GM08714 (cell line): ENCODE results near the gene F13A1.

Source experiments
- H3K4me3 ChIP-seq: fragments of 200-500 bp; sonication (Bioruptor generic); 2 replicates; pipeline ENCODE4 v1.5.1; 2014; ENCODE audit warnings: mild to moderate bottlenecking, low read length, inconsistent platforms
- ZNF274 ChIP-seq: IDR thresholded peaks from 2 replicates; pipeline ENCODE4 v1.6.1; 2012; ENCODE audit warnings: mild to moderate bottlenecking, low read depth, low read length

F13A1 gene

DNA sequence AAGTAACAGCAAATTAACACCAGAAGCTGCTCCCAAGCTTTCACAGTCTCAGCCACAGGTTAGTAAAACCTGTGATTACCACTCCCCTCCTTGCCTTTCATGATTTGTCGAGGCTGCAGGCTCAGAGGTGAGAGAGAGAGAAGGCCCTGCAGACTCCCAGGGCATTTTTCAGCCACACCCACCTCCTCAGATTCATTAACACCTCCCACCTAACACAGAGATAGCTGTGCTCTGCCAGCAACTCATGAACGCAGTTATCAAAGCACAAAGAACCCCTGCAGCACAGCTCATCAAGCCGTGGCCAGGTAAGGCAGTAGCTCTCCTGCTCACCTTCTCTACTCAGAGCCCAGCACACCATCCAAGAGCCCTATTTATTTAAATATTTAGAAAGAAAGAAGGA is 27.1 kb downstream of the F13A1 start:
- no peak overlapping the region for H3K4me3 ChIP-seq
- no peak for TF ChIP-seq ZNF274

DNA sequence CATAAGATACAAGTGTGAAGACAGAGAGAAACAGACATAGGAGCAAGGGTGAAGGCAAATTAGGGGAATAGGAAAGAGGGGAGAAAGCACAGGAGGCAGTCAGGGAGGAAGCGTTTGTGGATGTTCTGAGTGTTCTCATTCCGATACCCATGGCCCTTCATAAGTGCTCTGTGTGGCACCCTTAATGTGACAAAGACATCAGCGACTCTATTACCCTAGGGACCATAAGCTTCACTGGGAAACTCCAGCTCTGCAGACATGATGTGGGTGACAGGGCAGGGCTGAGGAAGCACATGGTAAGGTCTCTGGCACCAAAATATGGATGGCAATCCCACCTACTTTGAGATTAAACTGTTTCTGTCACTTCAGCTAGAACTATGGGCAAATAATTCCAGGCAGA is 33.0 kb downstream of the F13A1 start:
- TF ChIP-seq ZNF274 = no peak
- no peak overlapping the region for H3K4me3 ChIP-seq

DNA sequence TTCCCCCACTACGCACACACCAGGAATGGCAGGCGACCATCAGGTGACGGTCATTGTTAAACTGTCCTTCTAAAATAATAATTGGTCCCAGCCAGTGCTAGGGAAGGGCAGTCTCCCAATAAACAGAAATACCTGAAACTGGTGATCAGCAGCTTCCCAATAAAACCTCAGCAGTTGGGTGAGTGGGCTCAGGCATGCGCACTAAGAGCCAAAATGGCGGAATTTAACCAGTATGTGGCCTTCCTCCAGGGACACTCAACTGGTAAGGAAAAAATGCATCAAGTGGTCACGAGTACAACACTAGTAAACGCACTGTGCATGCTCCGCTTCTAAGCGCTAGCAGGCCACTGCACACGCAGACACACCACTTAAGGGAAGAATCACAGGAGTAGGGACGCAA is 34.8 kb downstream of the F13A1 start:
- TF ChIP-seq ZNF274 = no peak
- no peak overlapping the region for H3K4me3 ChIP-seq

DNA sequence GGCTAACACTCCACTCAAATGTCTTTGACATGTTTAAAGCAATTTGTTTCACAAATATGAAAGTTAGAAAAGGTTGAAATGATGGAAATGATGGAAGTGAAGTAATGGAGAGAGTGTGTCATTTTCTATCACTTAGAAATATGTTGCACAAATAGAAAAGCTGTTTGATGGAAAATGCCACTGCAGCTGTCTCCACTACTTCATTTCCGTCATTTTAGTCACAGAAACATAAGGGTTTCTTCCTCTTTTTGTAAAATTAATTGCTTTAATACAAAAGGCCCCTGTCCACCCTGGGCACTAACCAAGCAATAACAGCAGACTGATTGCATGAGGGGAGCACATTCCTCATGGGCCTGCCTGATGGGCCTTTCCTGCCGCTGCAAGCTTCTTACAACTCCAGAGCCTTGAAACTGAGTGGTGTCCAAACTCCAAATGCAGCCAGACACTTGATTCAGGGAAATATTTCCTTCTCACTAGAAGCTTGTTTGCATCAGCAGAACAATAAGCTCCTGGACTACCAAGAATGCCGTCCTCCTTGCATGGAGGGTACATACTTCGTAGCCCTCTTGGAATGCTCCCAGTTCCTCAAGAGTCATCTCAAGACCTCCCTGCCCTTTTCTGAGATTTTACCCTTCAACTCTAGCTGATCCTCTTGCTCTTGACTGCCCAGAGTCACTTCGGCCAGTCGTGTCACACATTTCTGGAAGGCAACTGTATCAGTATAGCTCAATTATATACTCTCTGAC is 36.1 kb downstream of the F13A1 start:
- no peak overlapping the region for H3K4me3 ChIP-seq
- TF ChIP-seq ZNF274 = no peak

DNA sequence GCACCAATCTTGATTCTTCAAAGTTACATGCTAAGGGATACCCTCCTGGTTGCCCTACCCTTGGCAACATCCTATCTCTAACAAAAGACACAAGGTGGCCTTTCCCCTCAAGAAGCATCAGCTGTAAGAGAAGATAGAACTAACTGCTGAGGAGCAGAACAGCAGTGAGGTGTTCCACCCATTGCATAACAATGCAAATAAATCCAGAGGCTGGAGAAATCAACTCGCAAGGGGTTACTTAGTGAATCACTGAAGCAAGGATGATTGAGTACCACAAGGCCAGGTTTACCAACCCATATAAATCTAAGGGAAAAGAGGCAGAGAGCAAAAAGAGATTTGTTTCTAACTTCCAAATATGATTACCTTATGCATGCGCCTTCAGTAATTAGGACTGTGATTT is 36.7 kb downstream of the F13A1 start:
- TF ChIP-seq ZNF274 = no peak
- no peak overlapping the region for H3K4me3 ChIP-seq

DNA sequence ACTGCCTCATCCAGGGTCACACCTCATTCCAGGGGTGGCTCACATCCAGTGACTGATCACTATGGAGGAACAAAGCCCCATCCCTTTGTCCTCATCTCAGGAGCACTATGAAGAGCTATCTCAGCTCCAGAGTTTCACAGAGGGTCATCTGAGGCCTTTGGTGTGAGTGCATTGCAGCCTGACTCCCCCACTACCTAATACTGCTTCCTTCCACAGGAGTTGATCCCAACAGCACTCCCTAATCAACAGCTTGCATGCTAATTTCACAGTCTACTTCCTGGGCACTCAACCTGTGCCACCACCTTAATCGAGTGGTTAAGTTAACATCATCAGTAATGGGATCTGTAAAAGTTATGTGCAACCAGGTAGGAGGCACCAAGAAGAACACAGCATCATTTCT is 37.7 kb downstream of the F13A1 start:
- TF ChIP-seq ZNF274 = no peak
- H3K4me3 ChIP-seq = no peak overlapping the region

DNA sequence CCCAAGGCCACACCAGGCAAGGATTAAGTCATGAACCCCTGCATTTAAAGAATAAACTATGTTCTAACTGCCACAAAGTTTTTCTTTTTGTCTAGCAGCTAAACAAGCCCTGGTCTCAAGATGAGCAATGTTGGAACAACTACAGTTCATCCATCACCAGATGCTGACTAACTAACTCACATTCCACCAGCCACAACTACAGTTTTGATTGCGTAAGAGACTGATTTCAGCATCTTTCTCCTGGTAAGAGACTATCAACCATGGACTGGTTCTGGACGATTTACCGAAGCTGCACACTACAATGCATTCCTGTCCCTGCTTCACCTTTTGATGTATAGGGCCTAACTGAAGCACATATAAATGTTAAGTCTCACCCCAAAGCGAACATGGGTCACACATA is 43.0 kb downstream of the F13A1 start:
- H3K4me3 ChIP-seq = no peak overlapping the region
- TF ChIP-seq ZNF274 = no peak

DNA sequence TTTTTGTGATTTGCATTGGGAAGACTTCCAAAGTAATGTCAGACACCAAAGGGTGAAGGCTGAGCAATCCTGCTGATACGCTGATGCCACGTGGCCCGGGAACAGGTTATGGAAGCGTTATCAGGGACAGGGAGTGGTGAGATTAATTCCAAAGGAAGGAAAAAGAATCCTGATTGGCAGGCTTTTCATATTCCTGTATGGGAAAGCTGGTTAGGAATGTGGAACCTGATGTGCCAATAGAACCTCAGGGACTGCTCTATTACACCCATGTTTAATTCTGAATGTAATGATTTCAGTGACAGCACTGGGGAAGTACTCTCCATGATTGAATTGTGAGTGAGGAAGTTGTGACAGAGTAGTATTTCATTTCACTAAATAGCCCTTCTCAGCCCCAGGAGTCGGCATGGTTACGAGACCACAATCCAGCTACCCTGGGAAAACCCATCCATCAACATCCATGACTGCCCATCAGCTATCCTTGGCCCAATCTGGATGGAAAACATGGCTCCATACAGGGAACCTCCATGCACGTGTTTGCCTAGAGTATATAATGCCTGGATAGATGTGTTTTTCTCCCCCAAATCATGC is 49.4 kb downstream of the F13A1 start:
- H3K4me3 ChIP-seq = no peak overlapping the region
- no peak for TF ChIP-seq ZNF274

DNA sequence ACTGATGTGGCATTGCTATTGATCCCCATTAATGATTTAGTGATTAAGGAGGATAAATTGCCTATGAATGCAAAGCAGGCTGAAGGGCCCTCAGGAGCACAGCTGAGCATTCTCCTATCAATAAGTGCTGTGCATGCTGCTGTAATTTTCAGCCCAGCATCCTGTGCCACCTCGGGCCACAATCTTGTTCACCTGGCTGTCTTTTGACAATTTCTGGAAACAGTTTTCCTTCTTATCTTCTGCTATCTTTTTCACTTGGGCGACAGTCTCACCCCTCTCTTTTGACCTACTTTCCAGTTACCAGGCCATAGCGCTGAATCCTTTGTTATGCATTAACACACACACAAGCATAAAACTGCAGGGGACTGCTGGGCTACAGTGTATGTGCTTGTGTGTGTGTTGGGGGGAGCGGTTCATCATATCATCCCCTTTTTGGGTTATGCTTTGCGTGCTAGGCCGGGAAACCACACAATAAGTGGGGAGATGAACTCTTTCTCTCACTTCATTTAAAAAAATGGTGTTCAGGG is 60.2 kb downstream of the F13A1 start:
- no peak for TF ChIP-seq ZNF274
- H3K4me3 ChIP-seq = no peak overlapping the region

DNA sequence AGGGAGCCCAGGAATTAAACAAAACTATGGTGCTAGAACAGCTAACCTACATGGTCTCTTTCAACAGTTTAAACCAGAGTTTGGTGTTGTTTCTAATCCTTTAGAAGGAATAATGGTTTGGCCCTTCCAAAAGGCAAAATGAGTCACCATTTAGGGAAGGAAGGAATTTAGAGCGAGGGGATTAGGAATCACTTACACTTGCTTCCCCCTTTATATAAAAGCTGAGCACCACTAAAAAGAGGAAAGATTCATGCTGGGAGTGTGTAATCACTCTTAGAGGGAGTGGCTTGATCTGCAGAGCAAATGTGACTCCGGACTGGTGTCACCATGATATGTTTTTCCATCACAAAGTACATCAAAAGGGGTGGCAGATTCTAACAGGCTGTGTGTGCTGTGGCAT is 63.6 kb downstream of the F13A1 start:
- H3K4me3 ChIP-seq = no peak overlapping the region
- TF ChIP-seq ZNF274 = no peak

DNA sequence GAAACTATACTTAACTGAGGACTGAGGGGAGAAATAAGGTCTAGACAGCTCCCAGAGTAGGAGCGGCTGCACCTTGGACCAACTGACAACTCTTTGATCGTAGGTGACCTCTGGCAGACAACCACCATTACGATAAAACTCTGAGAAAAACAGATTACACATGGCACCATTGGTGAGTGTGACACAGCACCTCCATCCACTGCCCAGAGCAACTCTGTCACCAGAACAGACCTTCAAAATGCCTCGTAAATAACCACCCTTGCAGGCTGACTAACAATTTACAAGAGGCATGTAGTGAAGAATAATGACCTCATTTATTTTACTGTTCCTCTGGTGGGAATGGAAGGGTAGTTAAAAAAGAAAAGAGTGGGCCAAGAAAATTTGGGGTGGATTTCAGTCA is 64.2 kb downstream of the F13A1 start:
- TF ChIP-seq ZNF274 = no peak
- H3K4me3 ChIP-seq = no peak overlapping the region

DNA sequence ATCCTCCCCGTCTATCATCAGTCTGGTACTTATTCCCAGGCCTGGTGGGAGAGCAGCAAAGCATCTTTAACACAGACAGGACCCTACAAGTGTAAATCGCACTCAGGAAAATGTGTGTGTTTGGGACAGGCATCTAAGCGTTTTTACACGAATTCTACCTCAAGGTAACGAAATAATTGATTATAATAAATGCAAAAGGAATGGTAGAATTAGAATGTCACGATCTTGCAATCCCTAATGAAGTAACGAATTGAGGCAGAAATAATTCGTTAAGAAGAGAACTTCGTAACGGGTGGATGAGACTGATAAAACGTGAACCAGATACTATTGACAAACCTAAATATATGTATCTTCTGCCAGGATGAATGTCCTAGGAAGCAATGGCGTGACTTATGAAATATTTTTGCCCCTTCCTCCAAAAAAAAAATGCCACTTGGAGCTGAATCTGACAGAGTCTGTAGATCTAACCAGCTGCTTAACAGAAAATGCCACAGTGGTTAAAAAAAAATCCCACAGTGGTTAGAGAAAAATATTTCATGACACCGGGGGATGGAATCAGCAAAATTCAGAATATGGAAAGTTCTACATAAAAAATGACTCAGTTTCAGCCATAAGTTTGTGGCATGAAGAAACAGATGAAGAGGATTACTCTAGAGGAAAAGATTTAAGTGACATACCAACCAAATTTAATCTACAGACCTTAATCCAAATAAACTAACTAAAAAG is 68.7 kb downstream of the F13A1 start:
- no peak for TF ChIP-seq ZNF274
- no peak overlapping the region for H3K4me3 ChIP-seq

DNA sequence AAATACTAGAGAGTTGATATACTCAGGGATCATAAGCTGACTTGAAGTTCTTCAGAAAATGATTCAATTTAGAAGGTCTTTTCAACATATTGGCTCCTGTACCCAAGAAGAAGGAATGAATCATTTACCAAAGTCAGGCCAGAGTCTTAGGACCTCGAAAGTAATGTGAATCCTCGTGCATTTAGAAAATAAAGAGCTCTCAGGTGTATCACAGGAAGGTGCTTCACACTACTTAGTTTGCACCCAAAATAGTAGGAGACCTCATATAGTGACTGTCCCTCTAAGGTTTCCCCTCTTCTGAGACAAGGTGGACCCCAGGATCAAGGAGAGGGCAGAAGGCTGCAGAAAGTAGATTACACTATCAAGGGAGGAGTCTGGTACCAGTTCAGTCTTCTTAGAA is 71.8 kb downstream of the F13A1 start:
- no peak for TF ChIP-seq ZNF274
- H3K4me3 ChIP-seq = no peak overlapping the region; the same call in 1 of the 2 replicates

DNA sequence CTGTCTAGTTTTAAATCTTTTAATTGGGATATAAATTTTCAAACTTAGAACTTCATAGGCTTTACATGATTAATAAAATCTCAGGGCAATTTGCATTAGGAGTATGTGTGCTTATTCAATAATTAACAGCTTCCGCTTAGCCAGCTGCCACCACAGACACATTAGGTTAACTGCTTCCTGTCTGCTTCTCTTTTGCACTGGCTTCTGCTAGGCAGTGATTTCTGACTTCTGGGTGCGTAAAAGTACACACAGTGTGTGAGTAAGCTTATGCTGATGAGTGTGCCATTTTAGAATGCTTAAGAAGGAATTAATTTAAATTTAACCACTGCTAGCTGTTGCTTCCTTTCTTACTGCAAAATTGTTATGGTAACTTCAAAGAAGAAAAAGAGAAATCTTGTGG is 73.9 kb downstream of the F13A1 start:
- TF ChIP-seq ZNF274 = no peak
- H3K4me3 ChIP-seq = no peak overlapping the region

DNA sequence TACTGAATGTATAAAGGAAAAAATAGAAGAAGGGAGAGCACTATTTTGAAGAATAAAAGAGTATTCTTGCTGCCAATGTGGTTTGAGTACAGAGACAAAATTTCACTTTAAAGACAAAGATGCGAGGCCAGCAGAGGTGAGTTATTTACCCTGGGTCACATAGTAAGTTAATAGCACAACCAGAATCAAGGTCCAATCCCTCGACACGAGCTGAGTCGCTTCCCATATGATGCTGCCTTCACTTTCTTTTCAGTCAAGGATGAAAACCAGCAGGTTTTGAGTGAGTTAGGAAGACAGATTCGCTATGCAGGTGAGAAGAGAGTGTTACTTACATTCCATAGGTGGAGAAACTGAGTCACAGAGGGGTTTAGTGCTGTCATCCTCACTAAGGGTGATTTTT is 75.8 kb downstream of the F13A1 start:
- no peak overlapping the region for H3K4me3 ChIP-seq
- no peak for TF ChIP-seq ZNF274
